ENCODE data around the gene EFCAB8.

- TF ChIP-seq, protein P1, sequence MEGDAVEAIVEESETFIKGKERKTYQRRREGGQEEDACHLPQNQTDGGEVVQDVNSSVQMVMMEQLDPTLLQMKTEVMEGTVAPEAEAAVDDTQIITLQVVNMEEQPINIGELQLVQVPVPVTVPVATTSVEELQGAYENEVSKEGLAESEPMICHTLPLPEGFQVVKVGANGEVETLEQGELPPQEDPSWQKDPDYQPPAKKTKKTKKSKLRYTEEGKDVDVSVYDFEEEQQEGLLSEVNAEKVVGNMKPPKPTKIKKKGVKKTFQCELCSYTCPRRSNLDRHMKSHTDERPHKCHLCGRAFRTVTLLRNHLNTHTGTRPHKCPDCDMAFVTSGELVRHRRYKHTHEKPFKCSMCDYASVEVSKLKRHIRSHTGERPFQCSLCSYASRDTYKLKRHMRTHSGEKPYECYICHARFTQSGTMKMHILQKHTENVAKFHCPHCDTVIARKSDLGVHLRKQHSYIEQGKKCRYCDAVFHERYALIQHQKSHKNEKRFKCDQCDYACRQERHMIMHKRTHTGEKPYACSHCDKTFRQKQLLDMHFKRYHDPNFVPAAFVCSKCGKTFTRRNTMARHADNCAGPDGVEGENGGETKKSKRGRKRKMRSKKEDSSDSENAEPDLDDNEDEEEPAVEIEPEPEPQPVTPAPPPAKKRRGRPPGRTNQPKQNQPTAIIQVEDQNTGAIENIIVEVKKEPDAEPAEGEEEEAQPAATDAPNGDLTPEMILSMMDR (conservative IDR thresholded peaks at IDR 0.05; ENCODE audit: low read length), result no peak
- TF ChIP-seq EZH2phosphoT487 (IDR thresholded peaks at IDR 0.05; ENCODE audit: borderline replicate concordance, low read depth, low read length), result no peak
Observed at GRCh38 chr20:32845786-32846185, 12.9 kb upstream of the EFCAB8 start.

Data from OCI-LY7 (cell line).